GM12892 (cell line): ENCODE measurements around the gene ANKRD35.

Experiments used
- POLR2A ChIP-seq: IDR thresholded peaks from 2 replicates; pipeline ENCODE4 v1.6.1; 2011; ENCODE audit warnings: low read depth, low read length, control low read depth
- POLR2AphosphoS5 ChIP-seq: IDR thresholded peaks from 2 replicates; pipeline ENCODE4 v1.6.1; 2011; ENCODE audit warnings: low read depth, low read length, control low read depth
- TAF1 ChIP-seq: IDR thresholded peaks from 2 replicates; pipeline ENCODE4 v1.6.1; 2011; ENCODE audit warnings: low read depth, mild to moderate bottlenecking, control low read depth, low read length, borderline replicate concordance

DNA sequence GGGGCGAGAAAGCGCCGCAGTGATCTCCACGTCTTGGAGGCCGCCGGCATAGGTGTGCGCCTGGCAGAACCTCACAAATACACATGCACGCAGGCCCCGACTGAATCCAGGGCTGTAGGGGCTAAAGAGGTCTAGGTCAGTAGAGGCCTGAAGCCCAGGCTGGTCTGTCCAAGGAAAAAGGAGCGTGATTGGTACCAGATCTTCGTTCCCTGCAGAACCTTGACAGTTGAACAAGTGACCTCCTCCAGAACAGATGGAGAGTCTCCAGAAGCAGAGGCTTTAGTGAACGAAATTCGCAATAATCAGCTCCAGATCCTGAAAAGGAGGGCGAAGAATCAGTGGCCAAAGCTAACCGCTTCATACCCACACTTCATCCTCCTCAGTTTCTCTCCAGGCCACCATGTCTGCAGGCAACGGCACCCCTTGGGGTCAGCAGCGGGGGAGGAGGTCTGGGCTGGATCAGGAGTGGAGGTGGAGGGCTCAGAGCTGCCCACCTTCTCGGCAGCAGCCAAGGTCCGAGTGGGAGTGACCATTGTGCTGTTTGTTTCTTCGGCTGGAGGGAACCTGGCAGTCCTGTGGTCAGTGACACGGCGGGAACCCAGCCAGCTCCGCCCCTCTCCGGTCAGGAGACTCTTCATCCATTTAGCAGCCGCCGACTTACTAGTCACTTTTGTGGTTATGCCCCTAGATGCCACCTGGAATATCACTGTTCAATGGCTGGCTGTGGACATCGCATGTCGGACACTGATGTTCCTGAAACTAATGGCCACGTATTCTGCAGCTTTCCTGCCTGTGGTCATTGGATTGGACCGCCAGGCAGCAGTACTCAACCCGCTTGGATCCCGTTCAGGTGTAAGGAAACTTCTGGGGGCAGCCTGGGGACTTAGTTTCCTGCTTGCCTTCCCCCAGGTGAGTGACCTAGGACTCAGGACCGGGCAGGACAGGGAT lies 33.6 kb upstream of the ANKRD35 start:
- TF ChIP-seq POLR2AphosphoS5 (no peak; the same call in 1 of the 2 replicates), POLR2A (peak; percentile 46; the same call in 1 of the 2 replicates), TAF1 (no peak)
